ENCODE data around the gene PKD1. TPM values are rescaled to one million over a fixed set of nuclear protein-coding genes. Genes with fewer than 3 reads are reported as not detected.
"Not testable (repeated sequence)": the region's sequence is repeated elsewhere in the genome, so short reads cannot be mapped to it uniquely, and the experiment has no call there.

PKD1 gene
- total RNA-seq, 1 experiment from 2014 or later, result 58.9 TPM

DNA sequence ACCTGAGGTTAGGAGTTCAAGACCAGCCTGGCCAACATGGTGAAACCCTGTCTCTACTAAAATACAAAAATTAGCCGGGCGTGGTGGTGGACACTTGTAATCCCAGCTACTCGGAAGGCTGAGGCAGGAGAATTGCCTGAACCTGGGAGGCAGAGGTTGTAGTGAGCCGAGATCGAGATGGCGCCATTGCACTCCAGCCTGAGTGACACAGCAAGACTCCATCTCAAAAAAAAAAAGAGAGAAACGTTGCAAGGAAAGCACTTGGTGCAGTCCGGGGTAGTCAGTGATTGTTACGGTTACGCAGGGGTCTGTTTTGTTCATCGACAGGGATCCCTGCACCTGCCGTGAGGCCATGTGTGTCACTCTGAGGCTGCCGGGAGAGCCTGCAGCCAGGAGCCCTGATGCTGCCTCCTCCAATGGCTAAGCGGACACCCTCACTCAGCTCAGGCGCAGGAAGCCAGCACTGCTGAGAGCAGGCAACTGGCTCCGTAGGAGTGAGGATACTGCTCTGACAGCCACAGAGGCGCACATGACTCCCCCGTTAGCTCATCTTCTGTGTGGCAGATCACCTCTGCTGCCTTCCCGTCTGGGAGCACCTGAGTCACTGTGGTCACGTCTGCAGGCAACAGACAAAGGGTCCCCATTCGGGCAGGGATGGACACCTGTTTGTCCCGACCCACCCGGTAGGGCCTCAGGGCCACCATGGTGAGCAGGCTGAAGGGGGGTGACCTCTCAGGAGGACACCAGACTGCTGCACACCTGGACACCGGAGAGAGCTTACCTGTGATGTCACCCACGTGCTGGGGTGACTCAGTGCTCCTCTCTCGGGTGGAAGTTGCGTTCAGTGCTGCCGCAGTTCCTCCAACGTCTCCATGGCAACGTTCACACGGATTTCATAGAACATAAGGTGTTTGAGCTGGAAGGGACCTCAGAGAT, 7.5 kb upstream of the PKD1 start:
- Histone ChIP-seq H3K79me2 (ENCODE audit: low read length) (no peaks in the 10 kb centered on the region), H3K4me2 (ENCODE audit: low read length) (no peak overlapping the region), H3K9me2 (replicated peaks; ENCODE audit: low read length) (no peaks in the 10 kb centered on the region), H3K9ac (ENCODE audit: low read length) (no peak overlapping the region), H3F3A (ENCODE audit: low read length, unreplicated experiment) (no peaks in the 10 kb centered on the region), H3K4me1 (ENCODE audit: insufficient read depth, low read length) (peaks cover 5% of the 10 kb centered on the region; the same call in 1 of the 2 replicates), H4K20me1 (ENCODE audit: low read length) (no peaks in the 10 kb centered on the region), H3K4me3 (ENCODE audit: low read length) (no peak overlapping the region), H2AFZ (ENCODE audit: low read length) (no peak overlapping the region), H3K36me3 (ENCODE audit: low read depth, low read length) (no peaks in the 10 kb centered on the region), H3K27me3 (ENCODE audit: low read length) (no peaks in the 10 kb centered on the region), H3K9me3 (ENCODE audit: low read length) (no peaks in the 10 kb centered on the region), H3K27ac (ENCODE audit: low read length) (no peak overlapping the region)
- POLR2A ChIA-PET (ENCODE audit: unreplicated experiment), result no interaction called here
- CTCF ChIA-PET, result no interaction called here
- DNase-seq (no peak), ATAC-seq (no peak)
- no TSS peak for BruUV-seq (replicated peaks)
- intact Hi-C loops (cut with micrococcal nuclease), result no loop called here
- TF ChIP-seq EZH2 (IDR thresholded peaks at IDR 0.05; ENCODE audit: low read length, unreplicated experiment) (no peak), EZH2phosphoT487 (IDR thresholded peaks at IDR 0.05; ENCODE audit: borderline replicate concordance, low read length) (no peak)
- TF ChIP-seq, protein P1, sequence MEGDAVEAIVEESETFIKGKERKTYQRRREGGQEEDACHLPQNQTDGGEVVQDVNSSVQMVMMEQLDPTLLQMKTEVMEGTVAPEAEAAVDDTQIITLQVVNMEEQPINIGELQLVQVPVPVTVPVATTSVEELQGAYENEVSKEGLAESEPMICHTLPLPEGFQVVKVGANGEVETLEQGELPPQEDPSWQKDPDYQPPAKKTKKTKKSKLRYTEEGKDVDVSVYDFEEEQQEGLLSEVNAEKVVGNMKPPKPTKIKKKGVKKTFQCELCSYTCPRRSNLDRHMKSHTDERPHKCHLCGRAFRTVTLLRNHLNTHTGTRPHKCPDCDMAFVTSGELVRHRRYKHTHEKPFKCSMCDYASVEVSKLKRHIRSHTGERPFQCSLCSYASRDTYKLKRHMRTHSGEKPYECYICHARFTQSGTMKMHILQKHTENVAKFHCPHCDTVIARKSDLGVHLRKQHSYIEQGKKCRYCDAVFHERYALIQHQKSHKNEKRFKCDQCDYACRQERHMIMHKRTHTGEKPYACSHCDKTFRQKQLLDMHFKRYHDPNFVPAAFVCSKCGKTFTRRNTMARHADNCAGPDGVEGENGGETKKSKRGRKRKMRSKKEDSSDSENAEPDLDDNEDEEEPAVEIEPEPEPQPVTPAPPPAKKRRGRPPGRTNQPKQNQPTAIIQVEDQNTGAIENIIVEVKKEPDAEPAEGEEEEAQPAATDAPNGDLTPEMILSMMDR (conservative IDR thresholded peaks at IDR 0.05; ENCODE audit: low read depth, low read length), result no peak

DNA sequence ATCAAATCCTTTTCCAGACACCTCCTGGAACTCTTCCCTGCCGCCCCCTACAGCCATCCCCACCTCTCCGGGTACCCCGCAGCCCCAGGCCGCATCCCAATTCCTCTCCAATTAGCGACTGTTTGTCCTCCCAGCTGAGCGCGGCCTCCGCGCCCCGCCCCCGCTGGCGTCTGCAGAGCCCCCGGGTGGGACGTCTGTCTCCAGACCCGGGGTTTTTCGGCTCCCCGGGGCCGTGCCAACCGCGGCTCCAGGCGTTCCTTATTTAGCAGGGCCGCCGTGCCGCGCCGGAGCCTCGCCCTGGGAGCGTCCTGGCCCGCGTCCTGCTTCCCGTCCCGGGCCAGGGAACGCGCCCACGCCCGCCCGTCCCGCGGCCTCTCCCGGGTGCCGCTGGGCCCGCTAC, 627 bp downstream of the PKD1 start:
- intact Hi-C loops (cut with micrococcal nuclease); H3K9me3 ChIP-seq (ENCODE audit: low read length); H2AFZ ChIP-seq (ENCODE audit: low read length); POLR2A ChIA-PET (ENCODE audit: unreplicated experiment); BruUV-seq (replicated peaks); DNase-seq; H3K4me1 ChIP-seq (ENCODE audit: insufficient read depth, low read length); ATAC-seq; H3K4me2 ChIP-seq (ENCODE audit: low read length); H3K27me3 ChIP-seq (ENCODE audit: low read length); H3K9me2 ChIP-seq (replicated peaks; ENCODE audit: low read length); H3F3A ChIP-seq (ENCODE audit: low read length, unreplicated experiment); H3K9ac ChIP-seq (ENCODE audit: low read length); H3K36me3 ChIP-seq (ENCODE audit: low read depth, low read length); CTCF ChIA-PET; H3K79me2 ChIP-seq (ENCODE audit: low read length); H4K20me1 ChIP-seq (ENCODE audit: low read length); H3K27ac ChIP-seq (ENCODE audit: low read length): not testable (repeated sequence)
- H3K4me3 ChIP-seq (ENCODE audit: low read length), result peak overlapping the region; percentile 49; the same call in 1 of the 2 replicates

DNA sequence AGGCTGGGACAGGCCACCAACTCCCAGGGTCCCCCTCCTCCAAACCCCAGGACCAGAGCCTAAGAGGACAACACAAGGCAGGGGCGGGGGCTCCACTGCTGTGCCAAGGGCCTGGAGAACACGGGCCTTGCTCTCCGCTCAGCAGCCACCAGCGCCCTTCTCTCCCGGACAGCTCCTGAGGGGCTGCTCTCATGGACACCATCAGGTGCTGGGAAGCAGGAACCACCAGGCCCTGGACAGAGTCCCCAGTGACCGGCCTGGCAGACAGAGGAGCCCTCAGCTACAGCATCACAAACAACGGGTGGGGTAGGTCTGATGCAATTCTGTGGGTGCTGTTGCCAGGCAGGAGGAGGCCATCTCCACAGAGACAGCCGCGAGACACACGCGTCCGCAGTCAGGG, 1.9 kb downstream of the PKD1 start:
- H3K9ac ChIP-seq (ENCODE audit: low read length); DNase-seq; POLR2A ChIA-PET (ENCODE audit: unreplicated experiment); H3K4me2 ChIP-seq (ENCODE audit: low read length); ATAC-seq; intact Hi-C loops (cut with micrococcal nuclease); BruUV-seq (replicated peaks); H3K9me2 ChIP-seq (replicated peaks; ENCODE audit: low read length); H3K27me3 ChIP-seq (ENCODE audit: low read length); H2AFZ ChIP-seq (ENCODE audit: low read length); H3K4me1 ChIP-seq (ENCODE audit: insufficient read depth, low read length); CTCF ChIA-PET; H3K36me3 ChIP-seq (ENCODE audit: low read depth, low read length); H4K20me1 ChIP-seq (ENCODE audit: low read length); H3K27ac ChIP-seq (ENCODE audit: low read length); H3K9me3 ChIP-seq (ENCODE audit: low read length); H3K79me2 ChIP-seq (ENCODE audit: low read length); H3K4me3 ChIP-seq (ENCODE audit: low read length); H3F3A ChIP-seq (ENCODE audit: low read length, unreplicated experiment): not testable (repeated sequence)

DNA sequence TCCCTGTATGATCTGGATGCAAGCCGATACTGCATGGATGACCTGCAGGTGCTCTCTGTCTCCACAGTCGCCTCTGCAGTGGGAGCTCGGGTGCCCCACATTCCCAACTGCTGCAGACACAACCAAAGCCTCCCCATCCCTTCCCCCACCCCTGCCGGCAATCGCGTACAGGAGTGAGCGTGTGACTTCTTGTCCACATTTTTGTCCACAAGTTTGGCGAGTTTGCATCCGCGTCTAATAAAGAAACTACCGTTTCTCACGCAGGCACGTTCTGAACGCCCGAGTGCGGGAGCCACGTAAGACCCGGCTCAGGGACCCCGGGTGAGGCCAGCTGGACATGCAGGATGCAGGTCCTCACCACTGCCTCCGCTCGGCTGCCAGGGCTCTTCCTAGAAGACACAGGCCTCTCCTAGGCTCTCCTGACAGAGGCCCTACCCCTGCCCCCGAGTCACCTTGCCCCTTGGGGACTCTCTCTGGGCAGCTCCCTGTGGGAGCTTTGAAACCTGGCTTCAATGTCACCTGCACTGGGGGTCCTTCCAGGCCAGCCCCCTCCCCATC, 5.7 kb downstream of the PKD1 start:
- intact Hi-C loops (cut with micrococcal nuclease); H2AFZ ChIP-seq (ENCODE audit: low read length); CTCF ChIA-PET; H3K4me1 ChIP-seq (ENCODE audit: insufficient read depth, low read length); H3K27me3 ChIP-seq (ENCODE audit: low read length); POLR2A ChIA-PET (ENCODE audit: unreplicated experiment); BruUV-seq (replicated peaks); H3K9me3 ChIP-seq (ENCODE audit: low read length); H3F3A ChIP-seq (ENCODE audit: low read length, unreplicated experiment); H3K9ac ChIP-seq (ENCODE audit: low read length); H3K9me2 ChIP-seq (replicated peaks; ENCODE audit: low read length); DNase-seq; ATAC-seq; H3K4me2 ChIP-seq (ENCODE audit: low read length); H3K36me3 ChIP-seq (ENCODE audit: low read depth, low read length); H3K27ac ChIP-seq (ENCODE audit: low read length); H4K20me1 ChIP-seq (ENCODE audit: low read length); H3K4me3 ChIP-seq (ENCODE audit: low read length); H3K79me2 ChIP-seq (ENCODE audit: low read length): not testable (repeated sequence)

DNA sequence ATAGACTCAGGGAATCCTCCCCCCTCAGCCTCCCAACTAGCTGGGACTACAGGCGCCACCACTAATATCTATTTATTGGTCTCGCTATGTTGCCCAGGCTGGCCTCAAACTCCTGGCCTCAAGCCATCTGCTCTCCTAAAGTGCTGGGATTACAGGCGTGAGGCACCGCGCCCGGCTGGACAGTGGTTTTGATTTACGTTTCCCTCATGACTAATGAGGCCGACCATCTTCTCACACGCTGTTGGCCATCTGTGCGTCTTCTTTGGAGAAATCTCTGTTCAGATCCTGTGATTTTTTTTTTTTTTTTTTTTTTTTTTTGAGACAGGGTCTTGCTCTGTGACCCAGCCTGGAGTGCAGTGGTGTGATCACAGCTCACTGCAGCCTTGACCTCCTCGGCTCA, 6.4 kb downstream of the PKD1 start:
- H3K36me3 ChIP-seq (ENCODE audit: low read depth, low read length); H3K79me2 ChIP-seq (ENCODE audit: low read length); H3K9ac ChIP-seq (ENCODE audit: low read length); H3K9me2 ChIP-seq (replicated peaks; ENCODE audit: low read length); H3K27ac ChIP-seq (ENCODE audit: low read length); H4K20me1 ChIP-seq (ENCODE audit: low read length); H3K27me3 ChIP-seq (ENCODE audit: low read length); H3F3A ChIP-seq (ENCODE audit: low read length, unreplicated experiment); intact Hi-C loops (cut with micrococcal nuclease); DNase-seq; BruUV-seq (replicated peaks); H3K4me1 ChIP-seq (ENCODE audit: insufficient read depth, low read length); POLR2A ChIA-PET (ENCODE audit: unreplicated experiment); H3K4me2 ChIP-seq (ENCODE audit: low read length); H2AFZ ChIP-seq (ENCODE audit: low read length); H3K4me3 ChIP-seq (ENCODE audit: low read length); CTCF ChIA-PET; H3K9me3 ChIP-seq (ENCODE audit: low read length): not testable (repeated sequence)
- ATAC-seq, result peak; percentile 8; the same call in 1 of the 2 replicates
